DOHH2 (cell line): ENCODE data around the gene ZNF415.

Source experiments
- EZH2phosphoT487 ChIP-seq: fragments of 200-600 bp; sonication (generic); IDR thresholded peaks from 2 replicates; pipeline ENCODE4 v1.6.1; 2017; ENCODE audit warnings: borderline replicate concordance, mild to moderate bottlenecking, antibody characterized with exemption, low read length, moderate library complexity, mixed read lengths
- TF ChIP-seq, protein P1 (sequence below): fragments of 200-600 bp; sonication (generic); IDR thresholded peaks from one replicate; pipeline ENCODE4 v1.5.1; 2014; ENCODE audit warnings: antibody characterized with exemption, mild to moderate bottlenecking, low read depth, low read length; ENCODE audit not compliant: poor library complexity, severe bottlenecking

DNA sequence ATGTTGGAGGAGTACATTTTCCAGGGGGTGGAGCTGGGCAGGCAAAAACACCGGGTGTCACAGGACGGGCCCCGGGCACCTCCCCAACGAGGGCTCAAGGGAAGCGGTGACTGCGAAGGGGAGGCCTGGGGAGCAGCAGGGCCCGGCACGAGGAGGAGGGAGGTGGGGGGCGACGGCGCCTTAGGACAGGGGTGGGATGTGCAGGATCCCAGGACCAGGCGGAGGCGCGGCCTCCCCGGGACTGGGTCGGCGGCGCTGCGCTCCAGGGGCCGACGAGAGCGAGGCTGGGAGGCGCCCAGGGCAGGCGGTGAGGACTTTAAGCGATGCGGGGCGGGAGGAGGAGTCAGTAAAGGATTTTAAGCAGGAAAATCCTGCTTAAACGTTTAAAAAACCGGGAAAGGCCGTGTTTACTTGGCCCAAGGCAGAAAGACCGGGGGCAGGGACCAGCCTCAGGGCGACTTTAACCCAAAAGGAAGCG lies 29.9 kb downstream of the ZNF415 start:
- TF ChIP-seq, protein P1, sequence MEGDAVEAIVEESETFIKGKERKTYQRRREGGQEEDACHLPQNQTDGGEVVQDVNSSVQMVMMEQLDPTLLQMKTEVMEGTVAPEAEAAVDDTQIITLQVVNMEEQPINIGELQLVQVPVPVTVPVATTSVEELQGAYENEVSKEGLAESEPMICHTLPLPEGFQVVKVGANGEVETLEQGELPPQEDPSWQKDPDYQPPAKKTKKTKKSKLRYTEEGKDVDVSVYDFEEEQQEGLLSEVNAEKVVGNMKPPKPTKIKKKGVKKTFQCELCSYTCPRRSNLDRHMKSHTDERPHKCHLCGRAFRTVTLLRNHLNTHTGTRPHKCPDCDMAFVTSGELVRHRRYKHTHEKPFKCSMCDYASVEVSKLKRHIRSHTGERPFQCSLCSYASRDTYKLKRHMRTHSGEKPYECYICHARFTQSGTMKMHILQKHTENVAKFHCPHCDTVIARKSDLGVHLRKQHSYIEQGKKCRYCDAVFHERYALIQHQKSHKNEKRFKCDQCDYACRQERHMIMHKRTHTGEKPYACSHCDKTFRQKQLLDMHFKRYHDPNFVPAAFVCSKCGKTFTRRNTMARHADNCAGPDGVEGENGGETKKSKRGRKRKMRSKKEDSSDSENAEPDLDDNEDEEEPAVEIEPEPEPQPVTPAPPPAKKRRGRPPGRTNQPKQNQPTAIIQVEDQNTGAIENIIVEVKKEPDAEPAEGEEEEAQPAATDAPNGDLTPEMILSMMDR = no peak
- TF ChIP-seq EZH2phosphoT487 = no peak
